Fibroblast of skin of scalp (primary cell): ENCODE data around the gene NR4A3.

Experiments
- DNase-seq: peaks from one replicate; pipeline ENCODE4 v3.0.0-alpha.2; 2013

NR4A3 gene

DNA sequence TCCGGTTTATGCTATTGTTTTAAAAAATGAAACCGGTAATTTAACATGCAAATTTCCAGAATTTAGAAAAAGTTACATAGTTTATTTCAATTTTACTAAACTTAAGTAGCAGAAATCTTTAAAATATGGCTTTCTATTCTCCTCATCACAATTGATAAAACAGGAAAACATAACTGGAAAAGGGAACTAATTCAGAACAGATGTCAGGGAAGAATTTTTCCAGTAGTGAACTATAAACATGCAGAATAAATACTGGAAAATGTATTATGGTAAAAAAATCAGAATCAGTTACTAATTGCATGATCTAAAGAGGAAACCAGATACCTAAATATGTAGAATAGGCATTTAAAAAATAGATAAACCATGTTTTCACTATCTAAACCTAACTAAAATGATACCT lies 7.3 kb upstream of the NR4A3 start:
- DNase-seq: peak; percentile 6

DNA sequence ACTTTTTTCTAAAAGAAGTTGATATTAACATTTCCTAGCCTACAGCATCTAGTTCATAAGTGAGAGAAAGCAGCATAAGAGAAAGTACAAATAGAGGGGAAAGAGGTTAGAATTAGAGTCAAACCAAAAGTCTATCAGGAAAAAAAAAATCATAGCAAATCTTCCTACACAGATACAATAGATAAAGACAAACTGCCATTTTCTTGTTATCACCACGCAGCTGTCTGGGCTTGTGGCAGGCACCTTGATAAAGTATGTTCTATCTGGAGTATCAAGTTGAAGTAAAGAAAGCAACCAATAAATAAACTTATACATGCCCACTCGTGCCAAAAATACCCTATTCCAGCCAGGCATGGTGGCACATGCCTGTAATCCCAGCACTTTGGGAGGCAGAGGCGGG lies 5.3 kb upstream of the NR4A3 start:
- DNase-seq: no peak

DNA sequence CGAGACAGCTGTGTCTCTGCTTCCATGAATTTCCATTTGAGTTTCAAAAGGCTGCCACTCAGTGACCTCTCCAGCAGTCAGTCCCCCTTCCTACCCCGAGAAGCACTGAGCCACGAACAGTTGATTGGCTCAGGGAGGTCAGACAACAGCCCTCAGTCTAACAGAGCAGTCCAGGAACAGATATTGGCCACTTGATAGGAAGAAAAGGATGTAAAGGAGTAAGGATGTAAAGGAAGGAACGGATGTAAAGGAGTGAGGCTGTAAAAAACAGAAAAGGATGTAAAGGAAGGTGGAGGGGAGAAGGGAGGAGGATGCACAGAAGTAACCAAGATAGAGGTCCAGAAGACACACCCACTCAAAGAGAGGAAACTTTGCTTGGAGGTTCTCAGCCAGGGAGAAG lies 3.2 kb upstream of the NR4A3 start:
- no peak for DNase-seq

GRCh38 chr9:99819123-99819855 lies 2.4 kb upstream of the NR4A3 start:
- peak; percentile 87 for DNase-seq

DNA sequence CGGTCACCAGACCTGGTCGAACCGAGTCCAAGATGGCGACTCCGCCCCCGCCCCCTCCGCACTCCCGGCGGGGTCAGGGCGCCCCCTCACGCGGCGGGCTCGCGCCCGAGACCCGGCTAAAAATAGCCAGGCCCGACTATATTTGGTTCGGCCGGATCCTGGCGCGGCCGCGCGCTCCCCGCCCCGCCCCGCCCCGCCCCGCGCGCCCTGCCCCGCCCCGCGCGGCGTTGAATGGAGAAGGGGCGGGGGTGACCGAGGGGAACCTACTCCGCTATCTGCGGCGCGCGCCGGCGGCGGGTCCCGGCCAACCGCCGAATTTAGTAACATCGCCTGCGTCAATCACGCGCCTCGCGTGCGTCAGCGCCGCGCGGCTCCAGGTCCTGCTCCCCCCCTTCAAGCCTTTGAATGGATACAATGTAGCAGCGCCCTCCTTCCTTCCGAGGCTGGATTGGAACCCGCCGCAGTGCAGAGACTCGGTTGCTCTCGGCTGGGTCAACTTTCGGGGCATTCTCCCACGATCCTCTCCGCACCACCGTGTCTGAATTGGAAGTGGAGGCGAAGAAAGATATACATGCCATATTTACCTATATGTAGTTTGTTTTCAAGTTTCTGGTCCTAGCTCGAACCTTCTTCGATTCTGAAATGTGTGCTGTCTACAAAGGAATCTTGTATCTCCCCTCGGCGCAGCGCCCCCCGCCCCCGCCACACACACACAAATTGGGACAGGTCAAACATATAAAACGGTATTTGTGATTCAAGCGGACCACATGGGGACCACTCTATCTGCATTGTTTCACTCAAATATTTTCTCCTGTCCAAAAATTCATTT lies 1.6 kb upstream of the NR4A3 start:
- DNase-seq: peak; percentile 94

- peak; percentile 51 for DNase-seq
Observed at GRCh38 chr9:99820685-99821395, 845 bp upstream of the NR4A3 start.

- DNase-seq: peak; percentile 50
Observed at GRCh38 chr9:99822109-99822805, 572 bp downstream of the NR4A3 start.

GRCh38 chr9:99822806-99823591 lies 1.3 kb downstream of the NR4A3 start:
- DNase-seq: peak; percentile 27

DNA sequence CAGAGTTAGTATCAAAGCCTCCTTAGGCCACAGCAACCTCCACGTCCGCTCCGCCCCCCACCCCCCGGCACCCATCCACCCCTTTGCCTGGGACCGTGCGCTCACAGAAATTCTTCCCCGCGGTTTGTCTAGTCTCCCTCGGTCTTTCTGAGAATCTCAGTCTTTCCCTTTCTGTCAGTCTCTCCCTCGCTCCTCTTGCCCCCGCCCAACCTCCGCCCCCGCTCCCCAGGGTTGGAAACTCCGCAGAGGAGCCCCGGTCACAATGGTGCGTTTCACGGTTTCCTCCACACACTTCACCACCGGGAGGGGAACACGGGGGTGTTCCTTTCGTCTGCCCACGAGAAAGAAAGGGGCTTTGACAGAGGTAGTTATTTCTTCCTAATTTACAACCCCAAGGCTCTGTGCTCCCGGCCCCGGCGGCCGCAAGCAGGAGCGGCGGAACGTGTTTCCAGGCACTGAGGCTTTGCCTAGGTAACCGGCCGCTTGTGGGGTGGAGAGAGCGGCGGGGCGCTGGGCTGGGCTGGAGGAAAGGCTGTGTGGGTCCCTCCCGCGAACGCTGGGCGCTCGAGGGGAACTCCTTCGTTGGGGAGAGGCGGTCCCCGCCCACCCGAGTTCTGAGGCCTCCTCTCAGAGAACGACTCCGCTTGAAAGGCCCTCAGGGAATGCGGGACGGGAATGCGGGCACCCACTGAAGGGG lies 2.1 kb downstream of the NR4A3 start:
- DNase-seq: peak; percentile 3

GRCh38 chr9:99824378-99825171 lies 2.9 kb downstream of the NR4A3 start:
- peak; percentile 38 for DNase-seq

DNA sequence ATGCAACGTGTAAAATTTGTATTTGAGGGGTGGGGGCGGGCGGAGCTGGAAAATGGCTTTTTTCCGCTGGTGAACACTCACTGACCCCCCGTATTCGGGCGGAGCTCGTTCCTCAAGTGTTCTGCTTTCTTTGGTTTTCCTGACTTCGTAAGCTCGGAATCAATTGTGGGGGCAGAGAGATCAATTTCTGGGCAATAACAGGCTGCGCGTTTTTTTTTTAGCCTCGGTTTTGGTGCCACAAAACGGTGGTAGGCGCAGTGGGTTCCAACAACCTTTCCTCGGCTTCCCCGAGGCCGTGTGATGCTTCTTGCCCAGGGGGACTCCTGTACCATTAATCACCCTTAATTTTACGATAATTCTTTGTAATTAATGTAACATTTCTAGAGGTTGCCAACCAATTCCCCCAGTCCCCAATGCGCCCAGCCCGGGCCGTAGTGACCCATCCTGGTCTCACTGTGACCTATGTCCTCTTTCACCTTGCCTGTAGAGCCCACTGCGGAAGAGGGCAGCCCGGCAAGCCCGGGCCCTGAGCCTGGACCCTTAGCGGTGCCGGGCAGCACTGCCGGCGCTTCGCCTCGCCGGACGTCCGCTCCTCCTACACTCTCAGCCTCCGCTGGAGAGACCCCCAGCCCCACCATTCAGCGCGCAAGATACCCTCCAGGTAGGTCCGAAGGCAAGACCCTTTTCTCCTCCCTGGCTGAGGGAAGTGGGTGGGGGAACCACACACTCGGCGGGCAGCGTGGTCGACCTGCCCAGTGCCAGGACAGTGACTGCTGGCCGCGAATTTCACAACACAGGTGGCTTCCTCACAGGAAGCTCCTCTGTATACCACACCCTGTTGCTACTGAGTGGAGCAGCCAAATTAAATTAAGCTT lies 3.7 kb downstream of the NR4A3 start:
- DNase-seq: no peak

GRCh38 chr9:99826579-99826978 lies 4.9 kb downstream of the NR4A3 start:
- no peak for DNase-seq

GRCh38 chr9:99827244-99827643 lies 5.6 kb downstream of the NR4A3 start:
- DNase-seq: no peak

DNA sequence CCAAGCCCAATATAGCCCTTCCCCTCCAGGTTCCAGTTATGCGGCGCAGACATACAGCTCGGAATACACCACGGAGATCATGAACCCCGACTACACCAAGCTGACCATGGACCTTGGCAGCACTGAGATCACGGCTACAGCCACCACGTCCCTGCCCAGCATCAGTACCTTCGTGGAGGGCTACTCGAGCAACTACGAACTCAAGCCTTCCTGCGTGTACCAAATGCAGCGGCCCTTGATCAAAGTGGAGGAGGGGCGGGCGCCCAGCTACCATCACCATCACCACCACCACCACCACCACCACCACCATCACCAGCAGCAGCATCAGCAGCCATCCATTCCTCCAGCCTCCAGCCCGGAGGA lies 6.3 kb downstream of the NR4A3 start:
- no peak for DNase-seq

GRCh38 chr9:99828417-99829176 lies 6.9 kb downstream of the NR4A3 start:
- no peak for DNase-seq

DNA sequence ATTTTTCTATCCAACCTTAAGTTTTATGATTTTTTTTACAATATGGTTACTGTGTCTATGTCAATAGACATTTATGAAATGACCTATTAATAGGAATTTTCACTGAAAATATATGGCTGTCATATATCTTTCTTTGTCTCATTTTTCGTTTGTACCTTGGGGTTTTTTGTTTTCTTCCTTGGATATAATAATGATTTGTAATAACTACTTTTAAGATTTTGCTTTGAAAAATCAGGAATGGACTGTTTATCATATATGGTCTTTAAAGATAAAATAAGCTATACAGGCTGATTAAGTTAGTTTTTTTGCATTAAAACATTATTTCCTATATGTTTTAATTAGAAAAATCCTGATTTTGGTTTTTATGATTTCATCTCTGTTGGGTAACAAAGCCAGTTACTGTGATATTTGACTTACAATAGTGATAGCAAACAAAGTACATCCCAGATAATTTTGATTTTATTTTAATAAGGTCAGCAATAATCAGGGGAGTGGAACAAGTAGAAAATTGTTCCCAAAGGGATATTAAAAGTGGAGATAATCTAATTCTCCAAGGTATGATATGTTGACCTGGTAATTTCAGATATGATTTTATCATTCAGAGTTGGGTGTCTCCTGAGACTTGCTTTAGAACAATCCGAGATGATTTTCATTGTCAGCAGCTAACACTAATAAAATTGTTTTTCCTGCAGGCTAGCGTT lies 10.3 kb downstream of the NR4A3 start:
- DNase-seq: no peak

GRCh38 chr9:99832558-99832864 lies 10.8 kb downstream of the NR4A3 start:
- no peak for DNase-seq

DNA sequence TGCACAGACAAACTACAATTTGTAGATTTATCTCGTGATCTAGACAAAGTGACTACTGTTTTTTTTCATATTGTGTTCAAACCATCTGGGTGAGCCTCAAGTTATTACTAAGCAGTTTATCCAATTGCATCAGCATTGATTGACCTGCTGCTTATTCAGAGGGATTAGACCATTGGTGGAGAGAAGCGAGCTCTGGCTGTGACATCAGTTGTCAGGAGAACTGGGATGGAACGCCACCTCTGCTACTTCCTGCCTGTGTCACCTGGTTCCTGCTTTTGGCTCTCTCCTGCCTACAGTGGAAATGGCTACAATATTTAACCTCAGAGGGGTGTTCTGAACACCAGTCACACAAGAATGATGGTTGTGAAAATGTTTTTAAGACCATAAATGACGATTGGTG lies 12.1 kb downstream of the NR4A3 start:
- no peak for DNase-seq
